Esophagus squamous epithelium (tissue), 5 donors: ENCODE measurements around the gene GSTO2. TPM values are rescaled to one million over a fixed set of nuclear protein-coding genes. Genes with fewer than 3 reads are reported as not detected.

Experiments used
- DNase-seq: peaks from one replicate; lab custom pipeline; 2025; lab: John Stamatoyannopoulos, UW
- H3K27ac ChIP-seq, 4 donors: fragments of 200-600 bp; sonication (generic); one replicate each; pipeline ENCODE4 v1.5.1; 2016 to 2019; ENCODE audit warnings: mild to moderate bottlenecking in 1 of 4
- H3K27me3 ChIP-seq, 4 donors: fragments of 200-600 bp; sonication (generic); 1 replicate in 3 of 4; 2 replicates in 1 of 4; pipeline versions ENCODE4 v1.5.1 to v1.6.0; 2017 to 2021; ENCODE audit warnings: antibody characterized with exemption in 1 of 4
- H3K36me3 ChIP-seq, 3 donors: fragments of 200-600 bp; sonication (generic); one replicate each; pipeline ENCODE4 v1.5.1; 2016 to 2019
- H3K4me1 ChIP-seq, 3 donors: fragments of 200-600 bp; sonication (generic); one replicate each; pipeline ENCODE4 v1.5.1; 2017 to 2019
- H3K4me3 ChIP-seq, 4 donors: fragments of 200-600 bp; sonication (generic); 1 replicate in 3 of 4; 2 replicates in 1 of 4; pipeline ENCODE4 v1.5.1; 2016 to 2019; ENCODE audit warnings: mild to moderate bottlenecking in 2 of 4, moderate library complexity in 1 of 4
- H3K9me3 ChIP-seq, 3 donors: fragments of 200-600 bp; sonication (generic); one replicate each; pipeline ENCODE4 v1.5.1; 2016 to 2019
- POLR2A ChIP-seq, 4 donors: fragments of 450-650 bp; IDR thresholded peaks; one replicate each; pipeline ENCODE4 v1.6.1; 2017; ENCODE audit warnings: antibody characterized with exemption in 4 of 4, mild to moderate bottlenecking in 4 of 4, moderate library complexity in 3 of 4
- WGBS, 2 donors: methylation state at CpG; one replicate each; pipeline ENCODE4 v1.1.5; 2018; 5-methylcytosine and 5-hydroxymethylcytosine counted together
- intact Hi-C: fragments of 100-400 bp; cut with DNase I; formaldehyde crosslinking; loops from one replicate; pipeline ENCODE4 v1.15.0; 2022
- total RNA-seq, 4 donors: library from RNA; depleted of rRNA; stranded (reverse); fragments of >200 nt; gene quantifications; one replicate each; pipeline ENCODE4 v1.1.0, GENCODE V29; 2016
- TF ChIP-seq, protein P1 (sequence below), 6 experiments: fragments of 450-650 bp in 4 of 6; fragments of 200-600 bp in 2 of 6; sonication (generic) in 2 of 6; IDR thresholded peaks; one replicate each; pipeline ENCODE4 v1.5.1; 2016 to 2019; ENCODE audit warnings: antibody characterized with exemption in 6 of 6, mild to moderate bottlenecking in 4 of 6, moderate library complexity in 4 of 6
- donor health status: DM: yes; HTN: yes; CAD: no.

The GSTO2 gene
- total RNA-seq, 4 donors from 2014 or later: 6.1 to 20.6 (median 13.8) TPM

DNA sequence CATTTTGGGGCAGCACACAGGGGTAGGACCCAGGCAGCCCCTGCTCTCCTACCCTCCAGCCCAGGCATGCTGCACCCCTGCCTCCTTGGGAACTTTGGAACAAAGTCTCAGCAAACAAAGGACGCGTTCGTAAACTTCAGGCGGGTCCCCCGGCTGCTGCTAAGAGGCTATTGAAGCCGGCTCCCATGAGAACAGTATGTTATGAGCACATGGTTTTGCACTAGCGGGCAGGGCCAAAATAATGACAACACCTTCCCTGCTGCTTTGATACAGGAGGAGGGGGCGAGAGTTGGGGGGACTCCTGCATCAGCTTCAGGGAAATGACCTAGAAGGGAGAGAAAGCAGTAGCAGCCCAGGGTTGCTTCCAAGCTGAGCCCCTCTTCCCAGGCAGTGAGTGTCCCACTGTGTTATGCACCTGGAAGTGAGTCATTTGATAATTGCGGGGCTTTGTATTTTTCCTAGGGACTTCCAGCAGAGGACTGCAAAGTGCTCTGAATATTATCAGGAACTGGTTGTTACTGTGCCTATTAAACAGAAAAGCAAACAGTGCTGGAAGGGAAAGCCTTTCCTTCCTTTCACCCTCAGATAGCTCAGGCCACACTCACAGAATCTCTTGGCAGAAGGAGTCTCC is 62.3 kb downstream of the GSTO2 start:
- H3K27ac ChIP-seq: peak overlapping the region; percentile 84 to 99 (median 96)
- TF ChIP-seq, protein P1, sequence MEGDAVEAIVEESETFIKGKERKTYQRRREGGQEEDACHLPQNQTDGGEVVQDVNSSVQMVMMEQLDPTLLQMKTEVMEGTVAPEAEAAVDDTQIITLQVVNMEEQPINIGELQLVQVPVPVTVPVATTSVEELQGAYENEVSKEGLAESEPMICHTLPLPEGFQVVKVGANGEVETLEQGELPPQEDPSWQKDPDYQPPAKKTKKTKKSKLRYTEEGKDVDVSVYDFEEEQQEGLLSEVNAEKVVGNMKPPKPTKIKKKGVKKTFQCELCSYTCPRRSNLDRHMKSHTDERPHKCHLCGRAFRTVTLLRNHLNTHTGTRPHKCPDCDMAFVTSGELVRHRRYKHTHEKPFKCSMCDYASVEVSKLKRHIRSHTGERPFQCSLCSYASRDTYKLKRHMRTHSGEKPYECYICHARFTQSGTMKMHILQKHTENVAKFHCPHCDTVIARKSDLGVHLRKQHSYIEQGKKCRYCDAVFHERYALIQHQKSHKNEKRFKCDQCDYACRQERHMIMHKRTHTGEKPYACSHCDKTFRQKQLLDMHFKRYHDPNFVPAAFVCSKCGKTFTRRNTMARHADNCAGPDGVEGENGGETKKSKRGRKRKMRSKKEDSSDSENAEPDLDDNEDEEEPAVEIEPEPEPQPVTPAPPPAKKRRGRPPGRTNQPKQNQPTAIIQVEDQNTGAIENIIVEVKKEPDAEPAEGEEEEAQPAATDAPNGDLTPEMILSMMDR (IDR thresholded peaks at IDR 0.05): no peak
- TF ChIP-seq POLR2A (IDR thresholded peaks at IDR 0.05): peak in 1 of 4 donors; percentile 0
- intact Hi-C loops: no loop called here
- H3K36me3 ChIP-seq: peaks cover 0 to 17% (median 0%) of the 10 kb centered on the region in 3 donors
- peaks cover 86 to 100% (median 97%) of the 10 kb centered on the region in 3 donors for H3K4me1 ChIP-seq
- H3K4me3 ChIP-seq: peak overlapping the region in 1 of 4 donors; percentile 35
- no peaks in the 10 kb centered on the region for H3K9me3 ChIP-seq
- H3K27me3 ChIP-seq: no peaks in the 10 kb centered on the region
- 30 to 37% methylated on average over 1 to 8 of the region's 9 CpGs for WGBS, 2 donors
- no peak for DNase-seq

DNA sequence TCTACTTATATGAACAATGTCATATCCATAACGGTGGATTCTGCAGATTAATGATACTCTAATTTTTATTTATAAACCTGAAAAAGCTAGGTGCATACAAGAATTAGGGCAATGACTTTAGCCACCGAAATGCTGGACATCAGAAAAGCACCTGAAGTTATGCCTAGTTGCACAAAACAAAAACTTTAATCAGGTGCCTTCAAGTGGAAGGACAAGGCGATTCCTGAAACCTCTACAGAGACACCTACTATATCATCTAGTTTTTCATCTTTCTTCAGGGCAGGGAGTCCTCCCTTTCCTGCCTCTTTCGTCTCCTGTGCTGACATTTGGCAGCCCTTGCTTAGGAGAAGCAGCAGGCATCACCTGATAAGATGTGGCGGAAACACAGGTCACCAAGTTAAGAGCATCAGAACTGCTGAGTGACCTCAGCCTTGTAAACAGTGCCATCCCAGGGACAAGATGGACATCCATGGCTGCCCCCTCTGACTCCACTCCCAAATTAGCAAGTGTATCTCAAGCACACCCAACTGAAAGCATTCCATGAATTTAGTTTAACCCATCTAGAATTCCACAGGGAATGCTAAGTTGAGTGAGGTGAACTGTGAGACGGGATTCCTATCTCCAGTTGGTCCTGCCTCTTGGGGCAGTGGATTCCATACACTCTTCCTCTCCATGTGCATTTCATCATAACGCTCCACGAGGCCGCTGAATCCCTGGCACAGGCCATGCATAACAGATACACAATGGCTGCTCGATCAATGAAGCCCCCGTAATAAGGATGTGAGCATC is 63.5 kb downstream of the GSTO2 start:
- no peaks in the 10 kb centered on the region for H3K27me3 ChIP-seq
- H3K9me3 ChIP-seq: no peaks in the 10 kb centered on the region
- intact Hi-C loops: no loop called here
- no peak for DNase-seq
- peaks cover 0 to 17% (median 0%) of the 10 kb centered on the region in 3 donors for H3K36me3 ChIP-seq
- no peak overlapping the region for H3K4me3 ChIP-seq
- whole genome bisulfite sequencing, 2 donors: 80 to 81% methylated on average over 10 to 11 of the region's 11 CpGs
- peaks cover 77 to 99% (median 88%) of the 10 kb centered on the region in 3 donors for H3K4me1 ChIP-seq
- no peak for TF ChIP-seq POLR2A (IDR thresholded peaks at IDR 0.05)
- H3K27ac ChIP-seq: peak overlapping the region; percentile 84 to 99 (median 96)

DNA sequence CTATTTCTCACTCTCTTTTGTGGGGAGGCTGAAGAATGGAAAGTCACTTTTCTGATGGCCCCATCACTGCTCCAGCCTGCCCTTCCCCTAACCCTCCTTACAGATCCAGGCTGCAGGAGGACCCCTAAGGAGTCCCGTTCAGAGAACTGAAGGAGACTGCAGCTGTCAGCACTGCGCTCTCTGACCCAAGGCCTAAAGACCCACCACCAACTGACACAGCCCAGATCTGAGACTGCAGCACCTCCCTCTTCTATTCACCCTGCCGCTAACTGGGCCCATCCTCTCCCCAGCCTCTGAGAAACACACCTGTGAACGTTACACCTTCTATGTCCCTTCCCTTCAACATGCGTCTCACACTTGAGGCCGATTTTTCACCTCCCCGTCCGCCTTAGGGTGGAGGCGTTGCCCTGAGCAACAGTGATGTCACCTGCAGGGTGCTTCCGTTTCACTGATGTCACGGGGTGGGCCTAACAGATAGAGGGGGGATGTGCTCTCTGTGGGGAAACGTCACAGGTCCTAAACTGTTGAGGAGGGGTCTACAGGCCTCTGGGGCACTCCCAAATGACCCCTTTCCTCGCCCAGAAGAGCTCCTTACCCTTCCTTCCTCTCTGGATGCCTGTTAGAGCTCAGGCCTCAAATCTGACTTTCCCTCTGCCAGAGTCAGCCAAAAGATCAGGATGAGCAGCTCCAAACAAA is 64.2 kb downstream of the GSTO2 start:
- intact Hi-C loops: no loop called here
- H3K27me3 ChIP-seq: no peaks in the 10 kb centered on the region
- no peaks in the 10 kb centered on the region for H3K9me3 ChIP-seq
- peaks cover 70 to 92% (median 81%) of the 10 kb centered on the region in 3 donors for H3K4me1 ChIP-seq
- H3K36me3 ChIP-seq: peaks cover 0 to 17% (median 0%) of the 10 kb centered on the region in 3 donors
- TF ChIP-seq POLR2A (IDR thresholded peaks at IDR 0.05): no peak
- TF ChIP-seq, protein P1 (IDR thresholded peaks at IDR 0.05): no peak
- 77 to 78% methylated on average over 7 to 9 of the region's 13 CpGs for WGBS, 2 donors
- peak overlapping the region in 1 of 4 donors; percentile 67 for H3K4me3 ChIP-seq
- peak overlapping the region; percentile 84 to 99 (median 96) for H3K27ac ChIP-seq
- no peak for DNase-seq

DNA sequence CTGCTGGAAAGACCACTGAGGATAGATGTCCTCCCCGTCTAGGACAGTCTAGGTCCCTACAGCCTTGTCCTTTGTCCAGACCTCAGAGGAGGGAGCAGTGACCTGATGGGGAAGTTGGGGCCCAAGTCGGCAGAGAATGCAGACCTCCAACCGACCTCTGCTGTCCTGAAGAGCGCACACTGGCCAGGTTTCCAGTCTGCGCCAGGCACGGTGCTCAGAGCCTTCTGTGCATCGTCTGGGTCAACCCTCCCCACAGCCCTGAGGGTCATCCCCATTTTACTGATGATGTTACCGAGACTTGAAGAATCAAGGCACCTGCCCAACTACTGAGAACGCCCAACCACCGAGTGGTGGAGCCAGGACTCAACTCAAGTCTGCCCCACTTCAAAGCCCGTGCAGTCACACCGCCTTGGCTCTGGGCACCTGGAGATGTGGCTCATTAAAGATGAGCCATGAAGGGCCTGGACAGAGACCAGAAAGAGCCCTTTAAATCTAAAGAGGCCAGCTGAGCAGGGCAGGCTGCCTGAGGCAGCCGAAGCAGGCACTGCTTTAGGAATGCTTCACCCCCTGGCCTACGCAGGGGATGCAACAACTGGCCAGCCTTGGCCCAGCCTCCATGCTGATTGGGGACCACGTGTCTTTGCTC is 64.9 kb downstream of the GSTO2 start:
- peaks cover 63 to 89% (median 74%) of the 10 kb centered on the region in 3 donors for H3K4me1 ChIP-seq
- 33 to 77% methylated on average over 4 to 8 of the region's 15 CpGs for WGBS, 2 donors
- H3K36me3 ChIP-seq: peaks cover 0 to 17% (median 0%) of the 10 kb centered on the region in 3 donors
- TF ChIP-seq, protein P1 (IDR thresholded peaks at IDR 0.05): no peak
- no peak for TF ChIP-seq POLR2A (IDR thresholded peaks at IDR 0.05)
- H3K4me3 ChIP-seq: peak overlapping the region in 3 of 4 donors; percentile 9 to 98 (median 67)
- no peaks in the 10 kb centered on the region for H3K27me3 ChIP-seq
- no peak for DNase-seq
- no peaks in the 10 kb centered on the region for H3K9me3 ChIP-seq
- intact Hi-C loops: no loop called here
- peak overlapping the region; percentile 84 to 99 (median 96) for H3K27ac ChIP-seq

DNA sequence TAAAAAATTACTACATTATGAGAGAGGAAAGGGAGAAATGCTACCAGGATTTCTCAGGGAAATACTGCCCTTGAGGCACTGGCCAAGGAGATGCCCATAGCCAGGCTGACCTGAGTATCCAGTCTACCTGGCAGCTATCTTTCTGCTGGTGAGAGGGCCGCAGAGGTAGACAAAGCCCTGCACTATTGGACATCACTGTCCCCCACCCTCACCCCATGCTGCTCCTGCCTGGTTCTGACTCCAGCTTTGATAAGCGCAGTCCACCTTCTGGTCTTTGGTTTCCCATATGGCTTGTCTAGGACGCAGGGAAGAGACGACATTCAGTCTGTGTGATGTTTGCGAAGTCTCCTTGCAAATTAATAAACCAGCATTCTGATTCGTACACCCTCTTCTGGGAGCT is 65.6 kb downstream of the GSTO2 start:
- 91 to 93% methylated on average over 6 of the region's 6 CpGs for WGBS, 2 donors
- peaks cover 61 to 89% (median 72%) of the 10 kb centered on the region in 3 donors for H3K4me1 ChIP-seq
- H3K4me3 ChIP-seq: peak overlapping the region in 3 of 4 donors; percentile 67 to 99 (median 98)
- no peaks in the 10 kb centered on the region for H3K9me3 ChIP-seq
- intact Hi-C loops: no loop called here
- DNase-seq: no peak
- no peak for TF ChIP-seq POLR2A (IDR thresholded peaks at IDR 0.05)
- TF ChIP-seq, protein P1 (IDR thresholded peaks at IDR 0.05): no peak
- H3K36me3 ChIP-seq: peaks cover 0 to 17% (median 0%) of the 10 kb centered on the region in 3 donors
- peak overlapping the region; percentile 94 to 99 (median 99) for H3K27ac ChIP-seq
- H3K27me3 ChIP-seq: no peaks in the 10 kb centered on the region
